HepG2 (cell line): ENCODE data around the gene DLG2. TPM values are rescaled to one million over a fixed set of nuclear protein-coding genes. Genes with fewer than 3 reads are reported as not detected.

Experiments
- ATAC-seq: fragments of 200-7000 bp; cut with Tn5 transposase; 3 replicates; pipeline ENCODE4 v1.9.1; 2020; ENCODE audit warnings: mild to moderate bottlenecking, moderate library complexity
- BruUV-seq: library from RNA; stranded (reverse); fragments of 400-500 nt; replicated peaks from 2 replicates; lab custom pipeline; 2021; lab: Mats Ljungman, UMichigan
- CTCF ChIA-PET: fragments of 300-600 bp; formaldehyde crosslinking; extraction: SDS; loops from one replicate; lab custom pipeline; 2021; ENCODE audit warnings: low total read pairs, inconsistent platforms, low intra/inter-chr PET ratio; lab: Yijun Ruan, JAX
- POLR2A ChIA-PET: fragments of 350-600 bp; sonication (Branson Sonifier 250); formaldehyde crosslinking; loops from one replicate; lab custom pipeline; 2020; ENCODE audit warnings: antibody characterized with exemption, inconsistent platforms; lab: Yijun Ruan, JAX
- DNase-seq: peaks from one replicate; pipeline ENCODE4 v3.0.0-alpha.2; 2015; ENCODE audit warnings: low spot score
- FAIRE-seq: peaks from 3 replicates; lab custom pipeline; 2011; peaks lifted over from hg19 to GRCh38; lab: Jason Lieb, UNC
- H2AFZ ChIP-seq: one replicate; pipeline ENCODE4 v1.6.1; 2011; ENCODE audit warnings: low read length, inconsistent platforms
- H3K27ac ChIP-seq: fragments of 300-600 bp; 3 replicates; pipeline ENCODE4 v1.8.0; 2011; ENCODE audit warnings: mixed run types, mild to moderate bottlenecking, mixed read lengths, low read length, inconsistent platforms; ENCODE audit not compliant: insufficient read depth; ENCODE audit errors: extremely low read length
- H3K27me3 ChIP-seq, 2 experiments: fragments of 200-600 bp in 1 of 2; 2 replicates in 1 of 2; 3 replicates in 1 of 2; pipeline versions ENCODE4 v1.6.0 to v1.8.0; 2011; ENCODE audit warnings: low read length in 2 of 2, mild to moderate bottlenecking in 2 of 2, moderate library complexity in 2 of 2, inconsistent platforms in 1 of 2; ENCODE audit not compliant: insufficient read depth in 2 of 2, control insufficient read depth in 1 of 2
- H3K36me3 ChIP-seq, 2 experiments: fragments of 200-600 bp in 1 of 2; replicated peaks in 1 of 2; 2 replicates in 1 of 2; 3 replicates in 1 of 2; pipeline versions ENCODE4 v1.5.1 to v1.8.0; 2011; ENCODE audit warnings: low read length in 2 of 2, inconsistent platforms in 1 of 2; ENCODE audit not compliant: insufficient read depth in 2 of 2, control insufficient read depth in 1 of 2
- H3K4me1 ChIP-seq: 2 replicates; pipeline ENCODE4 v1.5.1; 2012; ENCODE audit warnings: low read length, inconsistent platforms; ENCODE audit not compliant: insufficient read depth
- H3K4me2 ChIP-seq: 2 replicates; pipeline ENCODE4 v1.6.0; 2011; ENCODE audit warnings: low read depth, low read length, inconsistent platforms
- H3K4me3 ChIP-seq, 3 experiments: fragments of 200-600 bp in 1 of 3; sonication (generic), shearing (Covaris generic) in 1 of 3; replicated peaks in 1 of 3; 2 replicates each; pipeline ENCODE4 v1.5.1; 2011 to 2016; ENCODE audit warnings: low read length in 3 of 3, inconsistent platforms in 2 of 3, low read depth in 2 of 3, mild to moderate bottlenecking in 2 of 3, control low read depth in 1 of 3, mixed read lengths in 1 of 3; ENCODE audit not compliant: insufficient read depth in 1 of 3
- H3K79me2 ChIP-seq: one replicate; pipeline ENCODE4 v1.6.1; 2011; ENCODE audit warnings: low read length, inconsistent platforms; ENCODE audit not compliant: insufficient read depth
- H3K9ac ChIP-seq: 2 replicates; pipeline ENCODE4 v1.6.0; 2011; ENCODE audit warnings: mild to moderate bottlenecking, low read depth, low read length, inconsistent platforms; ENCODE audit not compliant: insufficient read depth
- H3K9me3 ChIP-seq: 2 replicates; pipeline ENCODE4 v1.5.1; 2012; ENCODE audit warnings: mild to moderate bottlenecking, low read length
- H4K20me1 ChIP-seq: 2 replicates; pipeline ENCODE4 v1.6.0; 2011; ENCODE audit warnings: inconsistent platforms, mild to moderate bottlenecking, low read length, moderate library complexity; ENCODE audit not compliant: insufficient read depth
- ATM ChIP-seq: fragments of 450-650 bp; IDR thresholded peaks from 2 replicates; pipeline ENCODE4 v1.7.1; 2017; ENCODE audit warnings: mild to moderate bottlenecking, borderline replicate concordance
- CBFB ChIP-seq: sonication (generic); formaldehyde crosslinking; IDR thresholded peaks from 2 replicates; pipeline ENCODE4 v1.4.0; 2020; ENCODE audit warnings: missing genetic modification reagents
- FOSL2 ChIP-seq: sonication (generic); formaldehyde crosslinking; IDR thresholded peaks from 2 replicates; pipeline ENCODE4 v1.4.0; 2020; ENCODE audit warnings: missing genetic modification reagents
- HOXD1 ChIP-seq: sonication (generic); formaldehyde crosslinking; IDR thresholded peaks from 2 replicates; pipeline ENCODE4 v1.5.0; 2020; ENCODE audit warnings: missing genetic modification reagents
- KAT8 ChIP-seq: IDR thresholded peaks from 2 replicates; pipeline ENCODE4 v1.6.1; 2016; ENCODE audit warnings: missing genetic modification reagents, missing compliant biosample characterization
- KDM5B ChIP-seq: sonication (generic); formaldehyde crosslinking; IDR thresholded peaks from 2 replicates; pipeline ENCODE4 v1.4.0; 2020; ENCODE audit warnings: missing genetic modification reagents, mild to moderate bottlenecking, borderline replicate concordance
- MAFF ChIP-seq: IDR thresholded peaks from 2 replicates; pipeline ENCODE4 v1.6.1; 2011; ENCODE audit warnings: low read depth, low read length, improper control_type of control experiment
- MED1 ChIP-seq: sonication (generic); formaldehyde crosslinking; IDR thresholded peaks from 2 replicates; pipeline ENCODE4 v1.4.0; 2020; ENCODE audit warnings: missing genetic modification reagents
- PHB2 ChIP-seq: fragments of 450-650 bp; IDR thresholded peaks from 2 replicates; pipeline ENCODE4 v1.6.1; 2018; ENCODE audit not compliant: partially characterized antibody
- SRF ChIP-seq: IDR thresholded peaks from 2 replicates; pipeline ENCODE4 v1.6.1; 2011; ENCODE audit warnings: mild to moderate bottlenecking, low read depth, low read length, moderate library complexity
- STAG1 ChIP-seq: sonication (generic); formaldehyde crosslinking; IDR thresholded peaks from 2 replicates; pipeline ENCODE4 v1.4.0; 2020; ENCODE audit warnings: missing genetic modification reagents
- SUZ12 ChIP-seq: fragments of 150-350 bp; IDR thresholded peaks from 2 replicates; pipeline ENCODE4 v1.6.1; 2014; ENCODE audit warnings: low read depth, low read length
- TEAD3 ChIP-seq: optimal IDR thresholded peaks from 2 replicates; pipeline ENCODE3; 2016; ENCODE audit warnings: borderline replicate concordance
- ZFP1 ChIP-seq: IDR thresholded peaks from 2 replicates; pipeline ENCODE4 v1.6.1; 2016
- ZHX2 ChIP-seq, 2 experiments: sonication (generic) in 1 of 2; formaldehyde crosslinking in 1 of 2; IDR thresholded peaks; 2 replicates each; pipeline versions ENCODE4 v1.6.1 to v1.9.0; 2014 to 2022; ENCODE audit warnings: antibody characterized with exemption in 1 of 2, borderline replicate concordance in 1 of 2, inconsistent platforms in 1 of 2, low read depth in 1 of 2, missing genetic modification reagents in 1 of 2
- ZMYM2 ChIP-seq: sonication (generic); formaldehyde crosslinking; IDR thresholded peaks from 2 replicates; pipeline ENCODE4 v1.8.0; 2022; ENCODE audit warnings: mild to moderate bottlenecking, missing genetic modification reagents
- ZNF12 ChIP-seq: sonication (generic); formaldehyde crosslinking; IDR thresholded peaks from 2 replicates; pipeline ENCODE4 v1.5.0; 2020; ENCODE audit warnings: missing genetic modification reagents
- ZNF205 ChIP-seq: IDR thresholded peaks from 2 replicates; pipeline ENCODE4 v1.6.1; 2018; ENCODE audit warnings: missing biosample characterization, missing genetic modification reagents
- ZNF510 ChIP-seq: sonication (generic); formaldehyde crosslinking; IDR thresholded peaks from 2 replicates; pipeline ENCODE4 v1.4.0; 2020; ENCODE audit warnings: low read depth, mild to moderate bottlenecking, missing genetic modification reagents
- ZNF777 ChIP-seq: sonication (generic); formaldehyde crosslinking; IDR thresholded peaks from 2 replicates; pipeline ENCODE4 v1.4.0; 2020; ENCODE audit warnings: missing genetic modification reagents
- WGBS: methylation state at CpG from one replicate; pipeline ENCODE4 v1.1.6; 2017; ENCODE audit warnings: low lambda C conversion rate; 5-methylcytosine and 5-hydroxymethylcytosine counted together
- in situ Hi-C: cut with HindIII; loops from 2 replicates; pipeline ENCODE4 v1.10.0; 2017; ENCODE audit warnings: low pct_unique_long_range_greater_than_20kb; ENCODE audit not compliant: extremely low pct_ligation_motif_present
- intact Hi-C: fragments of 100-400 bp; cut with micrococcal nuclease; formaldehyde crosslinking; loops from one replicate; pipeline ENCODE4 v1.10.0; 2022; ENCODE audit not compliant: unreplicated experiment
- polyA plus RNA-seq, 8 experiments: library from polyadenylated mRNA; depleted of rRNA in 3 of 8; stranded (reverse) in 7 of 8; unstranded in 1 of 8; fragments of >200 nt; fragmentation: Illumina TruSeq in 4 of 8; extraction: Trizol in 4 of 8; gene quantifications; 2 replicates each; pipeline versions ENCODE4 v1.2.1 to v1.2.3, GENCODE V29; 2011 to 2016; ENCODE audit warnings: low read depth in 4 of 8, missing spikeins in 1 of 8, mixed read lengths in 1 of 8; ENCODE audit not compliant: insufficient read depth in 1 of 8
- total RNA-seq, 5 experiments: library from RNA; depleted of rRNA; stranded (reverse); fragments of >200 nt; fragmentation: Illumina TruSeq; extraction: Trizol; gene quantifications; 2 replicates each; pipeline ENCODE4 v1.2.3, GENCODE V29; 2016; ENCODE audit warnings: low read depth in 1 of 5
- TF ChIP-seq, protein P1 (sequence below): conservative IDR thresholded peaks from 2 replicates; pipeline ENCODE4 v1.6.1; 2018; ENCODE audit warnings: missing genetic modification reagents

The DLG2 gene
- total and polyA plus RNA-seq, 2 of the 13 experiments (the other 11 are each of a cell fraction or from before 2014, with no cell fraction given): 0.46 to 1.0 TPM

GRCh38 chr11:83726316-83726715, 1900.8 kb downstream of the DLG2 start (continued):
- TF ChIP-seq, protein P1, sequence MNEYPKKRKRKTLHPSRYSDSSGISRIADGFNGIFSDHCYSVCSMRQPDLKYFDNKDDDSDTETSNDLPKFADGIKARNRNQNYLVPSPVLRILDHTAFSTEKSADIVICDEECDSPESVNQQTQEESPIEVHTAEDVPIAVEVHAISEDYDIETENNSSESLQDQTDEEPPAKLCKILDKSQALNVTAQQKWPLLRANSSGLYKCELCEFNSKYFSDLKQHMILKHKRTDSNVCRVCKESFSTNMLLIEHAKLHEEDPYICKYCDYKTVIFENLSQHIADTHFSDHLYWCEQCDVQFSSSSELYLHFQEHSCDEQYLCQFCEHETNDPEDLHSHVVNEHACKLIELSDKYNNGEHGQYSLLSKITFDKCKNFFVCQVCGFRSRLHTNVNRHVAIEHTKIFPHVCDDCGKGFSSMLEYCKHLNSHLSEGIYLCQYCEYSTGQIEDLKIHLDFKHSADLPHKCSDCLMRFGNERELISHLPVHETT (CRISPR knock-in tag): no peak
- TF ChIP-seq ZFP1 (CRISPR knock-in tag): no peak
- no peak for TF ChIP-seq HOXD1 (CRISPR knock-in tag)
- TF ChIP-seq FOSL2: no peak
- TF ChIP-seq TEAD3 (CRISPR knock-in tag): no peak
- no peak for TF ChIP-seq ZHX2 (IDR thresholded peaks at IDR 0.05; ENCODE audit: low read depth)
- TF ChIP-seq ZHX2 (CRISPR knock-in tag; IDR thresholded peaks at IDR 0.05; ENCODE audit: borderline replicate concordance): no peak
- TF ChIP-seq, all 625 proteins: peak for 0

DNA sequence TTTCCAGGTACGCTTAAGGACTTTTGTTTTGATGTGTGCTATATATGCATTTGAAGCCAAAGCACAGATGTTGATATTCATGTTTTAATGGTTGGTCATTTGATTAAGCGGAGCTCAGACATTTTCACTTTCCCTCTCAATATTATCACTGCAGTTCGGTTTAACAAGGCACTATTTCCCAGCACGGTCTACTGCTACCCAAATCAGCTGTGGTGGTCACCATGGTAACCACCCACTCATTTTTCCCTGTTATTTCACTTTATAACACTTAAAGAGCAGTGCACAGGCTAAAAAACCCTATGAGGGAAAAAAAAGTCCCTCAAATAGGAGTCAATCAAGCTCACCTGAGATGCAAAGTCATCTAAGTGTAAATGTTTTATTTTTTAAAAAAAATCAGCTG, 1901.4 kb downstream of the DLG2 start:
- H3K9ac ChIP-seq: no peak overlapping the region
- no peaks in the 10 kb centered on the region for H3K9me3 ChIP-seq
- FAIRE-seq (no peak), ATAC-seq (no peak), DNase-seq (no peak)
- H4K20me1 ChIP-seq: no peaks in the 10 kb centered on the region
- in situ Hi-C loops (no loop called here), intact Hi-C loops (no loop called here)
- H3K27me3 ChIP-seq: 0 out of 5 replicates have a peak, but pooled peaks cover 0 to 3% of the 10 kb centered on the region in 2 experiments
- no peaks in the 10 kb centered on the region for H3K79me2 ChIP-seq
- no peak overlapping the region for H2AFZ ChIP-seq
- no peak overlapping the region for H3K4me3 ChIP-seq
- no peaks in the 10 kb centered on the region for H3K36me3 ChIP-seq
- POLR2A ChIA-PET: no interaction called here
- H3K4me1 ChIP-seq: peaks cover 19% of the 10 kb centered on the region
- CTCF ChIA-PET: no interaction called here
- no peak overlapping the region for H3K4me2 ChIP-seq
- H3K27ac ChIP-seq: no peak overlapping the region
- WGBS: 55% methylated on average over 4 of the region's 4 CpGs
- BruUV-seq: no TSS peak
- TF ChIP-seq SRF (no peak), CBFB (CRISPR knock-in tag) (no peak), ZNF205 (no peak), ZNF12 (CRISPR knock-in tag) (no peak), ZMYM2 (CRISPR knock-in tag) (no peak), MED1 (CRISPR knock-in tag) (no peak), SUZ12 (no peak), ZNF777 (CRISPR knock-in tag) (no peak), KDM5B (CRISPR knock-in tag) (no peak), STAG1 (CRISPR knock-in tag) (no peak), ZNF510 (CRISPR knock-in tag) (no peak), MAFF (no peak), ATM (no peak), KAT8 (CRISPR knock-in tag) (no peak), PHB2 (no peak)
